H9 (cell line): ENCODE measurements around the gene CLCNKB. TPM values are rescaled to one million over a fixed set of nuclear protein-coding genes. Genes with fewer than 3 reads are reported as not detected.
"Not testable (repeated sequence)": the region's sequence is repeated elsewhere in the genome, so short reads cannot be mapped to it uniquely, and the experiment has no call there.

Experiments used
- DNase-seq: peaks from one replicate; pipeline ENCODE4 v3.0.0-alpha.2; 2017
- H2AFZ ChIP-seq: one replicate; pipeline ENCODE4 v1.6.1; 2013; ENCODE audit warnings: mild to moderate bottlenecking, low read length, control low read depth, moderate library complexity
- H2AK5ac ChIP-seq: 2 replicates; pipeline ENCODE4 v1.6.1; 2013; ENCODE audit warnings: low read length, control low read depth, mixed read lengths; ENCODE audit not compliant: insufficient read length
- H2BK120ac ChIP-seq: one replicate; pipeline ENCODE4 v1.6.1; 2013; ENCODE audit warnings: low read depth, mild to moderate bottlenecking, low read length, control low read depth, inconsistent platforms; ENCODE audit not compliant: poor library complexity, severe bottlenecking
- H2BK12ac ChIP-seq: 2 replicates; pipeline ENCODE4 v1.6.1; 2013; ENCODE audit warnings: low read length, control low read depth, mixed read lengths, low read depth; ENCODE audit not compliant: insufficient read length
- H2BK15ac ChIP-seq: 2 replicates; pipeline ENCODE4 v1.6.1; 2013; ENCODE audit warnings: low read depth, low read length, control low read depth
- H2BK20ac ChIP-seq: one replicate; pipeline ENCODE4 v1.6.1; 2013; ENCODE audit warnings: low read depth, mild to moderate bottlenecking, low read length, control low read depth, inconsistent platforms; ENCODE audit not compliant: poor library complexity, severe bottlenecking
- H2BK5ac ChIP-seq: 2 replicates; pipeline ENCODE4 v1.6.1; 2013; ENCODE audit warnings: low read length, control low read depth, mixed read lengths; ENCODE audit not compliant: insufficient read length
- H3K14ac ChIP-seq: 2 replicates; pipeline ENCODE4 v1.6.1; 2013; ENCODE audit warnings: low read length, control low read depth; ENCODE audit not compliant: insufficient read depth
- H3K18ac ChIP-seq: 2 replicates; pipeline ENCODE4 v1.6.1; 2013; ENCODE audit warnings: low read depth, mild to moderate bottlenecking, mixed read lengths, low read length, control low read depth; ENCODE audit not compliant: insufficient read length
- H3K23ac ChIP-seq: 2 replicates; pipeline ENCODE4 v1.6.1; 2013; ENCODE audit warnings: low read length, control low read depth, mixed read lengths, low read depth; ENCODE audit not compliant: insufficient read length
- H3K23me2 ChIP-seq: 2 replicates; pipeline ENCODE4 v1.6.1; 2013; ENCODE audit warnings: low read depth, mild to moderate bottlenecking, mixed read lengths, low read length, control low read depth; ENCODE audit not compliant: insufficient read length, poor library complexity, severe bottlenecking
- H3K27ac ChIP-seq: 2 replicates; pipeline ENCODE4 v1.5.1; 2013; ENCODE audit warnings: low read length, control low read depth, mixed read lengths, low read depth; ENCODE audit not compliant: insufficient read length
- H3K27me3 ChIP-seq: 2 replicates; pipeline ENCODE4 v1.6.1; 2013; ENCODE audit warnings: low read length, control low read depth, inconsistent platforms; ENCODE audit not compliant: insufficient read depth
- H3K4ac ChIP-seq: 2 replicates; pipeline ENCODE4 v1.6.1; 2013; ENCODE audit warnings: low read depth, mild to moderate bottlenecking, control low read depth, inconsistent platforms, low read length, moderate library complexity
- H3K4me1 ChIP-seq: 2 replicates; pipeline ENCODE4 v1.6.1; 2013; ENCODE audit warnings: low read length, control low read depth, inconsistent platforms; ENCODE audit not compliant: insufficient read depth
- H3K4me2 ChIP-seq: 2 replicates; pipeline ENCODE4 v1.6.1; 2013; ENCODE audit warnings: low read length, control low read depth, mixed read lengths; ENCODE audit not compliant: insufficient read length, insufficient read depth
- H3K56ac ChIP-seq: 2 replicates; pipeline ENCODE4 v1.6.1; 2013; ENCODE audit warnings: low read depth, mild to moderate bottlenecking, mixed read lengths, low read length, control low read depth; ENCODE audit not compliant: insufficient read length
- H3K79me1 ChIP-seq: 2 replicates; pipeline ENCODE4 v1.6.1; 2013; ENCODE audit warnings: low read depth, mild to moderate bottlenecking, moderate library complexity, low read length, control low read depth, inconsistent platforms; ENCODE audit not compliant: insufficient read depth, poor library complexity, severe bottlenecking
- H3K79me2 ChIP-seq: 2 replicates; pipeline ENCODE4 v1.6.1; 2013; ENCODE audit warnings: low read length, control low read depth, inconsistent platforms; ENCODE audit not compliant: insufficient read depth
- H3K9ac ChIP-seq: 2 replicates; pipeline ENCODE4 v1.6.1; 2013; ENCODE audit warnings: low read length, control low read depth, mixed read lengths; ENCODE audit not compliant: insufficient read length; ENCODE audit errors: extremely low read depth
- H3K9me3 ChIP-seq: one replicate; pipeline ENCODE4 v1.6.1; 2013; ENCODE audit warnings: low read depth, low read length, inconsistent platforms; ENCODE audit not compliant: control insufficient read depth
- H3T11ph ChIP-seq: one replicate; pipeline ENCODE4 v1.6.1; 2013; ENCODE audit warnings: mild to moderate bottlenecking, low read length, control low read depth, inconsistent platforms
- H4K20me1 ChIP-seq: one replicate; pipeline ENCODE4 v1.6.1; 2013; ENCODE audit not compliant: control insufficient read depth, insufficient read length, insufficient read depth
- H4K5ac ChIP-seq: 2 replicates; pipeline ENCODE4 v1.6.1; 2013; ENCODE audit warnings: low read depth, mild to moderate bottlenecking, mixed read lengths, low read length, control low read depth; ENCODE audit not compliant: insufficient read length
- H4K8ac ChIP-seq: replicated peaks from 2 replicates; pipeline ENCODE4 v1.6.1; 2013; ENCODE audit warnings: low read length, control low read depth, mixed read lengths, low read depth; ENCODE audit not compliant: insufficient read length
- H4K91ac ChIP-seq: 2 replicates; pipeline ENCODE4 v1.6.1; 2013; ENCODE audit warnings: low read depth, mild to moderate bottlenecking, moderate library complexity, mixed read lengths, low read length, control low read depth; ENCODE audit not compliant: insufficient read length
- H3K27ac Mint-ChIP-seq, 3 experiments: 2 replicates in 2 of 3; 3 replicates in 1 of 3; pipeline ENCODE4 v1.8.0; 2020 to 2021; ENCODE audit warnings: mixed read lengths in 3 of 3, mild to moderate bottlenecking in 1 of 3, moderate library complexity in 1 of 3
- H3K27me3 Mint-ChIP-seq: 2 replicates; pipeline ENCODE4 v1.8.0; 2021; ENCODE audit warnings: low read depth, mild to moderate bottlenecking, moderate library complexity, mixed read lengths
- H3K36me3 Mint-ChIP-seq, 3 experiments: 2 replicates in 2 of 3; 3 replicates in 1 of 3; pipeline ENCODE4 v1.8.0; 2020 to 2021; ENCODE audit warnings: low read depth in 3 of 3, mixed read lengths in 3 of 3; ENCODE audit not compliant: insufficient read depth in 1 of 3
- H3K4me1 Mint-ChIP-seq, 2 experiments: 2 replicates each; pipeline ENCODE4 v1.8.0; 2020; ENCODE audit warnings: mixed read lengths in 2 of 2
- H3K4me3 Mint-ChIP-seq, 2 experiments: 2 replicates in 1 of 2; 3 replicates in 1 of 2; pipeline ENCODE4 v1.8.0; 2020 to 2021; ENCODE audit warnings: mild to moderate bottlenecking in 2 of 2, mixed read lengths in 2 of 2, moderate library complexity in 1 of 2
- H3K9me3 Mint-ChIP-seq, 2 experiments: 2 replicates in 1 of 2; 3 replicates in 1 of 2; pipeline ENCODE4 v1.8.0; 2020; ENCODE audit warnings: mild to moderate bottlenecking in 2 of 2, mixed read lengths in 2 of 2, moderate library complexity in 1 of 2
- CTCF ChIP-seq: fragments of 200-600 bp; sonication (generic); conservative IDR thresholded peaks from 3 replicates; pipeline ENCODE4 v1.8.0; 2021; ENCODE audit warnings: antibody characterized with exemption, mild to moderate bottlenecking
- WGBS: extraction: QIAGEN DNeasy Blood & Tissue Kit; methylation state at CpG from one replicate; pipeline ENCODE4 v1.1.7; 2013; ENCODE audit warnings: missing lambda C conversion rate, low lambda C conversion rate, mixed read lengths; ENCODE audit not compliant: insufficient read length; ENCODE audit errors: extremely low coverage; 5-methylcytosine and 5-hydroxymethylcytosine counted together
- total RNA-seq: library from RNA; stranded (reverse); gene quantifications from 2 replicates; pipeline ENCODE4 v1.2.1, GENCODE V29; 2021

Gene CLCNKB
- total RNA-seq, 1 experiment from 2014 or later: 1.7 TPM

GRCh38 chr1:16028237-16029002 lies 15.2 kb upstream of the CLCNKB start:
- H3K9me3 Mint-ChIP-seq: peaks cover 0 to 2% of the 10 kb centered on the region in 2 experiments; a peak in 1 of 5 replicates
- Histone ChIP-seq H3K23ac (no peak overlapping the region), H4K8ac (no peak overlapping the region), H3K18ac (no peak overlapping the region), H2BK120ac (no peak overlapping the region), H2AK5ac (no peak overlapping the region), H3K27ac (no peak overlapping the region), H4K20me1 (no peaks in the 10 kb centered on the region), H2BK5ac (no peak overlapping the region), H3K56ac (no peak overlapping the region), H3K23me2 (peaks cover 3% of the 10 kb centered on the region), H2BK15ac (no peak overlapping the region), H3T11ph (no peak overlapping the region), H3K27me3 (no peaks in the 10 kb centered on the region), H3K14ac (peak overlapping the region; percentile 67), H3K4me2 (no peak overlapping the region), H2BK20ac (no peak overlapping the region), H3K4ac (no peak overlapping the region), H3K4me1 (peaks cover 2% of the 10 kb centered on the region; the same call in 1 of the 2 replicates), H2AFZ (no peak overlapping the region), H2BK12ac (no peak overlapping the region), H3K79me1 (no peaks in the 10 kb centered on the region), H3K9me3 (no peaks in the 10 kb centered on the region), H3K9ac (no peak overlapping the region), H4K5ac (no peak overlapping the region), H3K79me2 (no peaks in the 10 kb centered on the region), H4K91ac (no peak overlapping the region)
- peak overlapping the region in 1 of 2 experiments; percentile 14; a peak in 1 of 5 replicates for H3K4me3 Mint-ChIP-seq
- TF ChIP-seq CTCF: no peak
- WGBS: no CpG with 5 or more reads among the region's 19 CpGs
- no peaks in the 10 kb centered on the region for H3K36me3 Mint-ChIP-seq
- peaks cover 38% of the 10 kb centered on the region for H3K27me3 Mint-ChIP-seq
- DNase-seq: no peak
- no peak overlapping the region for H3K27ac Mint-ChIP-seq
- H3K4me1 Mint-ChIP-seq: peaks cover 13 to 23% of the 10 kb centered on the region in 2 experiments

- not testable (repeated sequence) for H2AK5ac ChIP-seq, H2BK20ac ChIP-seq, H3K4me2 ChIP-seq, H2BK15ac ChIP-seq, H3K14ac ChIP-seq, H3K36me3 Mint-ChIP-seq, H3K9me3 Mint-ChIP-seq, H4K20me1 ChIP-seq, H4K5ac ChIP-seq, H2BK120ac ChIP-seq, H3K9me3 ChIP-seq, H3K4me1 ChIP-seq, H4K8ac ChIP-seq, H2AFZ ChIP-seq, H2BK12ac ChIP-seq, H3K27ac ChIP-seq, H3T11ph ChIP-seq, H2BK5ac ChIP-seq, H3K18ac ChIP-seq, H3K27me3 ChIP-seq, H3K79me1 ChIP-seq, H3K79me2 ChIP-seq, H3K4ac ChIP-seq, H3K9ac ChIP-seq, H3K23me2 ChIP-seq, DNase-seq, H3K27ac Mint-ChIP-seq, H3K4me3 Mint-ChIP-seq, H4K91ac ChIP-seq, H3K23ac ChIP-seq, H3K56ac ChIP-seq
- peaks cover 13 to 23% of the 10 kb centered on the region in 2 experiments for H3K4me1 Mint-ChIP-seq
- H3K27me3 Mint-ChIP-seq: peaks cover 34% of the 10 kb centered on the region
- no CpG with 5 or more reads among the region's 13 CpGs for WGBS
Observed at GRCh38 chr1:16029003-16029268, 14.6 kb upstream of the CLCNKB start.
